H1 (cell line): ENCODE measurements around the gene RAD51B. TPM values are rescaled to one million over a fixed set of nuclear protein-coding genes. Genes with fewer than 3 reads are reported as not detected.

Experiments
- BRCA1 ChIP-seq: IDR thresholded peaks from 2 replicates; pipeline ENCODE4 v1.6.1; 2012; ENCODE audit warnings: low read depth, low read length, improper control_type of control experiment
- CBX8 ChIP-seq: fragments of 300-800, 300-1000 bp; sonication (generic); IDR thresholded peaks from 2 replicates; pipeline ENCODE4 v1.7.1; 2016; ENCODE audit warnings: low read depth, low read length, borderline replicate concordance
- EGR1 ChIP-seq: IDR thresholded peaks from 2 replicates; pipeline ENCODE4 v1.6.1; 2011; ENCODE audit warnings: low read depth, low read length, borderline replicate concordance
- FOSL1 ChIP-seq: IDR thresholded peaks from 2 replicates; pipeline ENCODE4 v1.6.1; 2011; ENCODE audit warnings: mild to moderate bottlenecking, low read depth, low read length, moderate library complexity; ENCODE audit not compliant: insufficient read depth
- GTF2F1 ChIP-seq: IDR thresholded peaks from 2 replicates; pipeline ENCODE4 v1.6.1; 2012; ENCODE audit warnings: low read depth, low read length, improper control_type of control experiment, borderline replicate concordance
- KDM1A ChIP-seq: fragments of 200-600, 300-600 bp; sonication (generic); IDR thresholded peaks from 2 replicates; pipeline ENCODE4 v1.7.1; 2016; ENCODE audit warnings: mild to moderate bottlenecking, low read length, borderline replicate concordance
- POLR2A ChIP-seq, 2 experiments: IDR thresholded peaks; 1 replicate in 1 of 2; 2 replicates in 1 of 2; pipeline ENCODE4 v1.6.1; 2011; ENCODE audit warnings: low read depth in 2 of 2, low read length in 2 of 2, mild to moderate bottlenecking in 2 of 2; ENCODE audit errors: control extremely low read depth in 1 of 2
- RFX5 ChIP-seq: IDR thresholded peaks from 2 replicates; pipeline ENCODE4 v1.6.1; 2011; ENCODE audit warnings: low read depth, low read length, improper control_type of control experiment, borderline replicate concordance
- SRF ChIP-seq: IDR thresholded peaks from 2 replicates; pipeline ENCODE4 v1.6.1; 2011; ENCODE audit warnings: mild to moderate bottlenecking, low read depth, low read length, moderate library complexity
- TAF1 ChIP-seq: IDR thresholded peaks from 2 replicates; pipeline ENCODE4 v1.6.1; 2011; ENCODE audit warnings: mild to moderate bottlenecking, low read depth, low read length
- polyA plus RNA-seq, 7 experiments: library from polyadenylated mRNA; depleted of rRNA in 3 of 7; stranded (reverse) in 5 of 7; unstranded in 2 of 7; fragments of >200 nt in 5 of 7; fragments of 200-250 nt in 2 of 7; gene quantifications; 1 replicate in 5 of 7; 2 replicates in 1 of 7; 4 replicates in 1 of 7; pipeline versions ENCODE4 v1.2.1 to v1.2.3, GENCODE V29; 2011 to 2013; ENCODE audit warnings: missing spikeins in 2 of 7, mixed read lengths in 2 of 7
- total RNA-seq: library from RNA; stranded (reverse); fragmentation: NEBNext Ultra II Directional; extraction: Animal tissue kit (Norgen Biotek cat#: 25700); gene quantifications from 2 replicates; pipeline ENCODE4 v1.2.1, GENCODE V29; 2021
- TF ChIP-seq, protein P1 (sequence below): IDR thresholded peaks from 2 replicates; pipeline ENCODE4 v1.6.1; 2012; ENCODE audit warnings: inconsistent platforms
- TF ChIP-seq, protein P2 (sequence below), 3 experiments: IDR thresholded peaks; 1 replicate in 2 of 3; 2 replicates in 1 of 3; pipeline versions ENCODE4 v1.5.1 to v1.6.1; 2011; ENCODE audit warnings: low read length in 3 of 3, mild to moderate bottlenecking in 3 of 3, inconsistent platforms in 2 of 3, low read depth in 1 of 3, moderate library complexity in 1 of 3; ENCODE audit not compliant: insufficient read depth in 1 of 3; ENCODE audit errors: control extremely low read depth in 1 of 3

Gene RAD51B
- total and polyA plus RNA-seq, 2 of the 8 experiments (the other 6 are each of a cell fraction or from before 2014, with no cell fraction given), result 3.9 to 14.9 TPM

DNA sequence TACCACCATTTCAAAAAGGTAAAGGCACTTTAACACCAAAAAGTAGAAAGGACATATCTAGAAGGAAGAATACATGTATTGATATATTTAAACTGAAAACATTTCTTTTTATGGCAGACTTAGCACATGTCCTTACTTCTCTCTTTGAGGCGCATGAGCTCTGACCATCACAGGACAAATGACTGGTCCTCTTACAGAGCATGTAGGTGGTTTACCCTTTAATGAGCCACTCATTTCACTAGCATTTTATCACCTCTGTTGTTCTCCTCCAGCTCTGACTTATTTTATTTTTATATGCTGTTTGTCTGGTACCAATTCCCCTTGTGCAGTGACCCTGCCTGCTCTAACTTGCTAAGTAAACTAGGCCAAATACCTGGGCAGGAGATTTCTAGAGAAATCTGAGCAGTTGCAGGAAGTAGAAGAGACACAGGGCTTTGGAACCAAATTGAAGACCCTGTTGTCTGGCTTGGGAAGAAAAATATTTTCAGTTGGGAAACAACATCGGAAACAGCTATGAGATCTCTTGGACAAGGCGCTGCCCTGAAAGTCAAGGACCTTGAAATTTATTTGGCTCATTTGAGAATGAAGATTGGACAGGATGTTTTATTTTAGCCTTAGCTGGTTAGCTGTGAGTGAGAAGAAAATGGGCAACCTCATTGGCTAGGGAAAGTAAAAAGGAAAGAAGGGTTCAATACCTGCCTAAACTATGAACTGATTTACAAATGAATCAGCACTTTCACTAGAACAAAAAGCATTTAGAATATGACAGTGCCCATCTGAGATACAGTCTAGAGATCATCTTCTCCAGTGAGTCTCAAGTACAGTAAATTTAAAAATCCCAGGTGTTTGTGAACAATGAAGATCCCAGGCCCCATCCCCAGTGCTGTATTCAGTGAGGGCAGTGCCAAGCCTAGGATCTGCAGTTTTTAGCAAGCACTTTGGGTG, 598.9 kb downstream of the RAD51B start (continued):
- TF ChIP-seq FOSL1 (no peak), SRF (no peak), RFX5 (no peak), BRCA1 (no peak), KDM1A (no peak), POLR2A (IDR thresholded peaks at IDR 0.05; ENCODE audit: control extremely low read depth in 1 of 2, low read depth in 2 of 2, low read length in 2 of 2) (no peak), GTF2F1 (no peak), CBX8 (no peak), EGR1 (no peak), TAF1 (no peak)
- TF ChIP-seq, protein P1, sequence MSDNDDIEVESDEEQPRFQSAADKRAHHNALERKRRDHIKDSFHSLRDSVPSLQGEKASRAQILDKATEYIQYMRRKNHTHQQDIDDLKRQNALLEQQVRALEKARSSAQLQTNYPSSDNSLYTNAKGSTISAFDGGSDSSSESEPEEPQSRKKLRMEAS, result no peak
- TF ChIP-seq, protein P2, sequence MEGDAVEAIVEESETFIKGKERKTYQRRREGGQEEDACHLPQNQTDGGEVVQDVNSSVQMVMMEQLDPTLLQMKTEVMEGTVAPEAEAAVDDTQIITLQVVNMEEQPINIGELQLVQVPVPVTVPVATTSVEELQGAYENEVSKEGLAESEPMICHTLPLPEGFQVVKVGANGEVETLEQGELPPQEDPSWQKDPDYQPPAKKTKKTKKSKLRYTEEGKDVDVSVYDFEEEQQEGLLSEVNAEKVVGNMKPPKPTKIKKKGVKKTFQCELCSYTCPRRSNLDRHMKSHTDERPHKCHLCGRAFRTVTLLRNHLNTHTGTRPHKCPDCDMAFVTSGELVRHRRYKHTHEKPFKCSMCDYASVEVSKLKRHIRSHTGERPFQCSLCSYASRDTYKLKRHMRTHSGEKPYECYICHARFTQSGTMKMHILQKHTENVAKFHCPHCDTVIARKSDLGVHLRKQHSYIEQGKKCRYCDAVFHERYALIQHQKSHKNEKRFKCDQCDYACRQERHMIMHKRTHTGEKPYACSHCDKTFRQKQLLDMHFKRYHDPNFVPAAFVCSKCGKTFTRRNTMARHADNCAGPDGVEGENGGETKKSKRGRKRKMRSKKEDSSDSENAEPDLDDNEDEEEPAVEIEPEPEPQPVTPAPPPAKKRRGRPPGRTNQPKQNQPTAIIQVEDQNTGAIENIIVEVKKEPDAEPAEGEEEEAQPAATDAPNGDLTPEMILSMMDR (IDR thresholded peaks at IDR 0.05; ENCODE audit: control extremely low read depth in 1 of 3, insufficient read depth in 1 of 3, low read depth in 1 of 3, low read length in 3 of 3), result no peak
